SU-DHL-6 (cell line): ENCODE measurements around the gene SLC1A3.

Source experiments
- H2AFZ ChIP-seq: fragments of 200-600 bp; sonication (generic); 2 replicates; pipeline ENCODE4 v1.6.1; 2014; ENCODE audit warnings: low read depth, mild to moderate bottlenecking, moderate library complexity, mixed read lengths, antibody characterized with exemption, low read length; ENCODE audit not compliant: severe bottlenecking
- H3F3A ChIP-seq: fragments of 200-600 bp; shearing (Covaris generic); 2 replicates; pipeline ENCODE4 v1.6.0; 2016; ENCODE audit warnings: antibody characterized with exemption, mild to moderate bottlenecking; ENCODE audit not compliant: insufficient read depth
- H3K27ac ChIP-seq: fragments of 200-600 bp; sonication (generic); 2 replicates; pipeline ENCODE4 v1.5.1; 2016; ENCODE audit warnings: low read depth, mild to moderate bottlenecking, low read length, moderate library complexity, mixed read lengths
- H3K27me3 ChIP-seq: fragments of 200-600 bp; sonication (generic), shearing (Covaris generic); 2 replicates; pipeline ENCODE4 v1.6.0; 2014; ENCODE audit warnings: mild to moderate bottlenecking, low read length
- H3K36me3 ChIP-seq: fragments of 200-600 bp; sonication (generic); 2 replicates; pipeline ENCODE4 v1.6.1; 2014; ENCODE audit warnings: mild to moderate bottlenecking, low read length, mixed read lengths
- H3K4me2 ChIP-seq: fragments of 300-600, 200-600 bp; shearing (Covaris generic), sonication (generic); 2 replicates; pipeline ENCODE4 v1.6.0; 2014; ENCODE audit warnings: low read length, low read depth, mild to moderate bottlenecking; ENCODE audit not compliant: poor library complexity, severe bottlenecking
- H3K4me3 ChIP-seq: fragments of 200-600 bp; sonication (generic); 2 replicates; pipeline ENCODE4 v1.5.1; 2014; ENCODE audit warnings: antibody characterized with exemption, low read length, mild to moderate bottlenecking, mixed read lengths; ENCODE audit not compliant: insufficient read depth, poor library complexity, severe bottlenecking
- H3K79me2 ChIP-seq: fragments of 200-600 bp; sonication (generic); 2 replicates; pipeline ENCODE4 v1.6.1; 2014; ENCODE audit warnings: mild to moderate bottlenecking, low read length, moderate library complexity; ENCODE audit not compliant: insufficient read depth
- H3K9ac ChIP-seq: fragments of 200-600 bp; sonication (generic); 2 replicates; pipeline ENCODE4 v1.7.0; 2014; ENCODE audit warnings: mild to moderate bottlenecking, low read length
- H3K9me2 ChIP-seq: fragments of 200-600 bp; sonication (generic); replicated peaks from 2 replicates; pipeline ENCODE4 v1.6.1; 2014; ENCODE audit warnings: low read length; ENCODE audit not compliant: insufficient read depth
- H3K9me3 ChIP-seq: fragments of 200-600 bp; sonication (generic); 2 replicates; pipeline ENCODE4 v1.6.1; 2014; ENCODE audit warnings: low read length, mixed read lengths; ENCODE audit not compliant: insufficient read depth
- H4K20me1 ChIP-seq: fragments of 200-600 bp; sonication (generic); 2 replicates; pipeline ENCODE4 v1.6.1; 2014; ENCODE audit warnings: low read depth, mild to moderate bottlenecking, antibody characterized with exemption, low read length, moderate library complexity, mixed read lengths
- EZH2phosphoT487 ChIP-seq: fragments of 200-600 bp; sonication (generic), shearing (Covaris generic); conservative IDR thresholded peaks from 2 replicates; pipeline ENCODE4 v1.6.1; 2018; ENCODE audit warnings: mild to moderate bottlenecking, antibody characterized with exemption, low read length, moderate library complexity, mixed read lengths
- TF ChIP-seq, protein P1 (sequence below): fragments of 200-600 bp; sonication (generic); IDR thresholded peaks from one replicate; pipeline ENCODE4 v1.5.1; 2017; ENCODE audit warnings: antibody characterized with exemption, mild to moderate bottlenecking, low read length, moderate library complexity; ENCODE audit not compliant: insufficient read depth, poor library complexity, severe bottlenecking

SLC1A3 gene

DNA sequence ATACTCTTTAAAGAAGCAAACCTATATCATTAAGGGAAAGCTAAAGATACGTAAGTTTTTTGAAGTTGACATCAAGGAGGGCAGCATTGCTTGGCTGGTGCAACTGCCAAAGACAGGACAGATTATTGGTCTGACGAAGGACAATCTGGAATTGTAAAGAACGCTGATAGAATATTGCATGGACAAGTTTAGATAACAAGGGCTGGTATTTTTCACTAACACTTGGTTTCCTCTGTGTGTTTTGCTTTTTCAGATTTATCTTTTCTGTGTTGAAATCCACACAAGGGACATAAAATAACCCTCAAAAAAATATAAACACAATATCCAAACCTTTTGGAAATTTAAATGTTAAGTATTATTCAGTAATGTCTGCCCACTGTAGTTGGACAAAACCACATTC is 39.7 kb downstream of the SLC1A3 start:
- TF ChIP-seq, protein P1, sequence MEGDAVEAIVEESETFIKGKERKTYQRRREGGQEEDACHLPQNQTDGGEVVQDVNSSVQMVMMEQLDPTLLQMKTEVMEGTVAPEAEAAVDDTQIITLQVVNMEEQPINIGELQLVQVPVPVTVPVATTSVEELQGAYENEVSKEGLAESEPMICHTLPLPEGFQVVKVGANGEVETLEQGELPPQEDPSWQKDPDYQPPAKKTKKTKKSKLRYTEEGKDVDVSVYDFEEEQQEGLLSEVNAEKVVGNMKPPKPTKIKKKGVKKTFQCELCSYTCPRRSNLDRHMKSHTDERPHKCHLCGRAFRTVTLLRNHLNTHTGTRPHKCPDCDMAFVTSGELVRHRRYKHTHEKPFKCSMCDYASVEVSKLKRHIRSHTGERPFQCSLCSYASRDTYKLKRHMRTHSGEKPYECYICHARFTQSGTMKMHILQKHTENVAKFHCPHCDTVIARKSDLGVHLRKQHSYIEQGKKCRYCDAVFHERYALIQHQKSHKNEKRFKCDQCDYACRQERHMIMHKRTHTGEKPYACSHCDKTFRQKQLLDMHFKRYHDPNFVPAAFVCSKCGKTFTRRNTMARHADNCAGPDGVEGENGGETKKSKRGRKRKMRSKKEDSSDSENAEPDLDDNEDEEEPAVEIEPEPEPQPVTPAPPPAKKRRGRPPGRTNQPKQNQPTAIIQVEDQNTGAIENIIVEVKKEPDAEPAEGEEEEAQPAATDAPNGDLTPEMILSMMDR, result no peak
- TF ChIP-seq EZH2phosphoT487, result no peak

DNA sequence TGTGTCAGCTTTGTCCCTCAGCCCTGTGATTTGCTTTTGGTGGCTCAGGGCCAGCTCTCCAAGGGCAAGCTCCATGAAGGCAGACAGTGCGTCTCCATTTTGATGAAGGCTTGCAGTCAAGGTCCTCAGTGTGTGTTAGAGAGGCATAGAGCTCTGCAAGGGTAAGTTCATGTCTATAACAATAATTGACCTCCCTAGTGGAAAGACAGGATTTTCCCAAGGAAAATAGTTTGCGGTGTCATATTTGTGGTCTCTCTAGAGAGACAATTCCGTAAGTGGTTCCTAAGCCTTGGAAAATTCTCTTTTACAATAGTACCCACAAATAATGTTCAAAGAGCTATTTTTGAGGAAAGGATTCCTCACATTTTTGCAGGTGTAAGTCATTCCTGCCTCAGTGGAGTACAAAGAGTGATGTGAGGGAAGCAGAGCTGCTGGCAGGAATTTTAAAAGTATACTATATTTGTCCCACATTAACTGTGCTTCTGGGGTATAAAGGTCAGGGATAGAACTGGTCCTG is 40.2 kb downstream of the SLC1A3 start:
- no peak overlapping the region for H3K4me3 ChIP-seq

More for the DNA sequence above, 39.7 kb downstream of the SLC1A3 start:
- no peaks in the 10 kb centered on the region for H3K36me3 ChIP-seq
- no peaks in the 10 kb centered on the region for H3K9me2 ChIP-seq
- H3K27ac ChIP-seq, result no peak overlapping the region
- H3K27me3 ChIP-seq, result no peaks in the 10 kb centered on the region
- no peak overlapping the region for H2AFZ ChIP-seq
- no peaks in the 10 kb centered on the region for H3K79me2 ChIP-seq
- no peaks in the 10 kb centered on the region for H3F3A ChIP-seq
- no peak overlapping the region for H3K9ac ChIP-seq
- H3K4me3 ChIP-seq, result no peak overlapping the region
- no peaks in the 10 kb centered on the region for H3K9me3 ChIP-seq
- H3K4me2 ChIP-seq, result no peak overlapping the region
- no peaks in the 10 kb centered on the region for H4K20me1 ChIP-seq

DNA sequence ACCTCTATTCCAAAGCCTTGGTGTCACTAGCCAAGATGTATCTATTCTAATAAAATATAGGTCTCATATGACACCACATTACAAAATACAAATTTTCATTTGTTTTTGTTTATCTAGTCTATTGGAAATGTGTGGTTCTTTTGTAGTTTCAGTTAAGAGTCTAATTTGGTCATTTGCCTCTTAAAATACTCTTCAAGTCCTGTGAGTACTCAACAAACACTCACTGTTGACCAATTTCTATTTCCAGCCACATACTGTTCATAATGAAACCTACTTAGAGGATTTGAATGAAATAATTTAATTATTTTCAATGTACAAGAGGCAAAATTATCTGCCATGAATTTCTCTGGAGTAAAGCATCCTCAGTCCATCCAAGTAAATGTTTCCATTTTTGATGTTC is 40.6 kb downstream of the SLC1A3 start:
- no peak overlapping the region for H3K4me2 ChIP-seq

More for the DNA sequence above, 40.2 kb downstream of the SLC1A3 start:
- Histone ChIP-seq H3K79me2 (no peaks in the 10 kb centered on the region), H3K36me3 (no peaks in the 10 kb centered on the region), H2AFZ (no peak overlapping the region), H3K27me3 (no peaks in the 10 kb centered on the region), H3K9ac (no peak overlapping the region), H3K9me3 (no peaks in the 10 kb centered on the region), H3K9me2 (no peaks in the 10 kb centered on the region), H3F3A (no peaks in the 10 kb centered on the region), H4K20me1 (no peaks in the 10 kb centered on the region), H3K27ac (no peak overlapping the region), H3K4me2 (no peak overlapping the region)
- TF ChIP-seq, protein P1, result no peak
- TF ChIP-seq EZH2phosphoT487, result no peak

More for the DNA sequence above, 40.6 kb downstream of the SLC1A3 start:
- no peaks in the 10 kb centered on the region for H3K9me2 ChIP-seq
- H3K27ac ChIP-seq, result no peak overlapping the region
- H3K4me3 ChIP-seq, result no peak overlapping the region
- TF ChIP-seq, protein P1, result no peak
- no peak for TF ChIP-seq EZH2phosphoT487
- H3K79me2 ChIP-seq, result no peaks in the 10 kb centered on the region
- H3K27me3 ChIP-seq, result no peaks in the 10 kb centered on the region
- no peak overlapping the region for H3K9ac ChIP-seq
- H2AFZ ChIP-seq, result no peak overlapping the region
- H3F3A ChIP-seq, result no peaks in the 10 kb centered on the region
- no peaks in the 10 kb centered on the region for H3K9me3 ChIP-seq
- no peaks in the 10 kb centered on the region for H4K20me1 ChIP-seq
- no peaks in the 10 kb centered on the region for H3K36me3 ChIP-seq
